GM10266 (cell line): Measurements from ENCODE around the gene MRC1.

Experiments used
- DNase-seq: peaks from one replicate; pipeline ENCODE4 v3.0.0; 2012; ENCODE audit errors: extremely low spot score
- TF ChIP-seq, protein P1 (sequence below): IDR thresholded peaks from 2 replicates; pipeline ENCODE4 v1.5.1; 2012; ENCODE audit warnings: mild to moderate bottlenecking, low read depth; ENCODE audit not compliant: control insufficient read depth, insufficient read depth; ENCODE audit errors: missing control alignments

Gene MRC1

GRCh38 chr10:17795813-17796594, 13.1 kb upstream of the MRC1 start:
- TF ChIP-seq, protein P1, sequence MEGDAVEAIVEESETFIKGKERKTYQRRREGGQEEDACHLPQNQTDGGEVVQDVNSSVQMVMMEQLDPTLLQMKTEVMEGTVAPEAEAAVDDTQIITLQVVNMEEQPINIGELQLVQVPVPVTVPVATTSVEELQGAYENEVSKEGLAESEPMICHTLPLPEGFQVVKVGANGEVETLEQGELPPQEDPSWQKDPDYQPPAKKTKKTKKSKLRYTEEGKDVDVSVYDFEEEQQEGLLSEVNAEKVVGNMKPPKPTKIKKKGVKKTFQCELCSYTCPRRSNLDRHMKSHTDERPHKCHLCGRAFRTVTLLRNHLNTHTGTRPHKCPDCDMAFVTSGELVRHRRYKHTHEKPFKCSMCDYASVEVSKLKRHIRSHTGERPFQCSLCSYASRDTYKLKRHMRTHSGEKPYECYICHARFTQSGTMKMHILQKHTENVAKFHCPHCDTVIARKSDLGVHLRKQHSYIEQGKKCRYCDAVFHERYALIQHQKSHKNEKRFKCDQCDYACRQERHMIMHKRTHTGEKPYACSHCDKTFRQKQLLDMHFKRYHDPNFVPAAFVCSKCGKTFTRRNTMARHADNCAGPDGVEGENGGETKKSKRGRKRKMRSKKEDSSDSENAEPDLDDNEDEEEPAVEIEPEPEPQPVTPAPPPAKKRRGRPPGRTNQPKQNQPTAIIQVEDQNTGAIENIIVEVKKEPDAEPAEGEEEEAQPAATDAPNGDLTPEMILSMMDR: no peak

GRCh38 chr10:17801507-17801906, 7.6 kb upstream of the MRC1 start:
- no peak for DNase-seq
- TF ChIP-seq, protein P1: no peak

More at GRCh38 chr10:17795813-17796594, 13.1 kb upstream of the MRC1 start:
- no peak for DNase-seq

DNA sequence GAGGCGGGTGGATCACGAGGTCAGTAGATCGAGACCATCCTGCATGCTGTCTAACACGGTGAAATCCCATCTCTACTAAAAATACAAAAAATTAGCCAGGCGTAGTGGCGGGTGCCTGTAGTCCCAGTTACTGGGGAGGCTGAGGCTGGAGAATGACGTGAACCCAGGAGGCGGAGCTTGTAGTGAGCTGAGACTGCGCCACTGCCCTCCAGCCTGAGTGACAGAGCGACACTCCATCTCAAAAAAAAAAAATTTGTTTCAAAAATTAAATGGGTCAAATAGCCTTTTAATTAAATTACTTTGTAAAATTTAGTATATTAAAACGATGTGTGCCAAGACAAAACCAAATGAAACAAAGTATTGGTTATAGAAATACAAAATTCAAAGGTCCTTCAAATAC, 6.8 kb upstream of the MRC1 start:
- no peak for DNase-seq
- TF ChIP-seq, protein P1: no peak

DNA sequence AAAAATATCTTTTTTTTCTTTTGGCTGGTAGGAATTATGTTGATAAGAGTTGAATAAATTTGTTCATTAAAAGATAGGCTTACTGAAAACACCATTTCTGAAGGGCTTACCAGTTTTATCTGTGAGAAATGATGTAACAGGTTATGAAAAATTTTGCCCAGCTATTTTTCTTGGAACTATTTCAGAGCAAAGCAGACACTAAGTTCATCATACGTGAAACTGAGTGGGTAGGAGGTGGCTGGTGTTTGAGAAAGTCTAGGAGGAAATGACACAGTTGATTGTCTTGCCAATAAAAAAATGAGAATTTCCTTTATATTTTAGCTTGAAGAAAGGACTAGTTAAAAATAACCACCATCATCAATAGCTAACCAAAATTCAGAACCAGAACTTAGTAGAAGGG, 6.2 kb upstream of the MRC1 start:
- TF ChIP-seq, protein P1: no peak

DNA sequence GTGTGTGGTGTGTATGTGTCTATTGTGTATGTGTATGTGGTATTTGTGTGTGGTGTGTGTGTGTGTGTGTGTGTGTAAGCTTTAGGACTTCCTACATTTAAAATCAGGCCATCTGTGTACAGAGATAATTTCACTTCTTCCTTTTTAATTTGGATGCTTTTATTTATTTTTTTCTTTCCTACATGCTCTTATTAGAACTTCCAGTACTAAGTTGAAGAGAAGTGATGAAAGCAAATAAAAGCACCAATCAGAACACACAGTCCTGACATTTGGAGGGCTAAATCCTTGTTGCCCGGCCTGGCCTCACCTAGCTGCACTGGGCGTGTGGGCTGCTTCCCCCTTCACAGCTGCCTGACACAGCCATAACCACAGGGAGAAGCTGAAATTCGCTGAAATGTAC, 3.8 kb upstream of the MRC1 start:
- TF ChIP-seq, protein P1: no peak
- DNase-seq: no peak

More for the DNA sequence above, 6.2 kb upstream of the MRC1 start:
- no peak for DNase-seq

DNA sequence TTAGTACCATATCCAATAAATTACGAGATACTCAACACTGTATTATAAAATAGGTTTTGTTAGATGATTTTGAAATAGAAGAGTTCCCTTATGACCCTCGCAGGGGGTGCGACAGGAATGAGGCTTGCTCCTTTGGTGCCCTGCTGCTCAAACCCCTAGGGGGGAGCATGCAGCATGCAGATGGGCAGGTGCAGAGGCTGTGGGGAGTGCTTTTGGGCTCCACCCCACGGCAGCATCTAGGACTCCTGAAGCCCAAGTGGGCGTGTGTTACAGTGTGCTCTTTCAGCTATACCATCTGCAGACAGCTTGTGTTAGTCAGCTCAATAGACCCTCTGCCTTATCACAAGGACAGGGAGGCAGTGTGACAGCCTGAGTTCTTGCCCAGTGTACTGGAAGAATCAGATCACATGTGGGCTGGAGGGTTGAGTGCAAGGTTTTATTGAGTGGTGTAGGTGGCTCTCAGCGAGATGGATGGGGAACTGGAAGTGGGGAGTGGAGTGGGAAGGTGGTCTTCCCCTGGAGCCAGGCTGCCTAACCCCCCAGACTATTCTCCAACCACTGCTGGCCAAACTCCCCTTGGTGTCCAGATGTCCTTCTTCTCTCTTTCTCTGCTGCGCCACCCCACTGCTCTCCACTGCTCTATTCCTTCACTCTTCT, 3.1 kb upstream of the MRC1 start:
- no peak for DNase-seq
- TF ChIP-seq, protein P1: peak; percentile 28
